Measurements from ENCODE around the gene TMTC4.

GRCh38 chr13:100561158-100561499, 113.5 kb downstream of the TMTC4 start:
- TF ChIP-seq, protein P1, sequence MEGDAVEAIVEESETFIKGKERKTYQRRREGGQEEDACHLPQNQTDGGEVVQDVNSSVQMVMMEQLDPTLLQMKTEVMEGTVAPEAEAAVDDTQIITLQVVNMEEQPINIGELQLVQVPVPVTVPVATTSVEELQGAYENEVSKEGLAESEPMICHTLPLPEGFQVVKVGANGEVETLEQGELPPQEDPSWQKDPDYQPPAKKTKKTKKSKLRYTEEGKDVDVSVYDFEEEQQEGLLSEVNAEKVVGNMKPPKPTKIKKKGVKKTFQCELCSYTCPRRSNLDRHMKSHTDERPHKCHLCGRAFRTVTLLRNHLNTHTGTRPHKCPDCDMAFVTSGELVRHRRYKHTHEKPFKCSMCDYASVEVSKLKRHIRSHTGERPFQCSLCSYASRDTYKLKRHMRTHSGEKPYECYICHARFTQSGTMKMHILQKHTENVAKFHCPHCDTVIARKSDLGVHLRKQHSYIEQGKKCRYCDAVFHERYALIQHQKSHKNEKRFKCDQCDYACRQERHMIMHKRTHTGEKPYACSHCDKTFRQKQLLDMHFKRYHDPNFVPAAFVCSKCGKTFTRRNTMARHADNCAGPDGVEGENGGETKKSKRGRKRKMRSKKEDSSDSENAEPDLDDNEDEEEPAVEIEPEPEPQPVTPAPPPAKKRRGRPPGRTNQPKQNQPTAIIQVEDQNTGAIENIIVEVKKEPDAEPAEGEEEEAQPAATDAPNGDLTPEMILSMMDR (IDR thresholded peaks at IDR 0.05; ENCODE audit: poor library complexity): no peak
- no peak for TF ChIP-seq EZH2 (IDR thresholded peaks at IDR 0.05; ENCODE audit: borderline replicate concordance)

All from hepatocyte (in vitro differentiated cells).